ENCODE results near the gene SLC52A1.
"Not testable (repeated sequence)": the region's sequence is repeated elsewhere in the genome, so short reads cannot be mapped to it uniquely, and the experiment has no call there.

The SLC52A1 gene

GRCh38 chr17:5035315-5035714 is at the start of gene SLC52A1:
Gene SLC52A1 (minus strand): TSS chr17:5035426. CDS start chr17:5034606, 820 bp downstream.
- no peak for DNase-seq

GRCh38 chr17:5080591-5080990 is 45.4 kb upstream of the SLC52A1 start:
- DNase-seq, result no peak

- peak; percentile 86 for DNase-seq
Observed at GRCh38 chr17:5078106-5079028, 43.1 kb upstream of the SLC52A1 start, which contains the start of gene ZFP3. Gene ZFP3 (plus strand): TSS chr17:5078467. CDS start chr17:5091505, 13,038 bp downstream.

- no peak for DNase-seq
Observed at GRCh38 chr17:5077781-5078105, 42.5 kb upstream of the SLC52A1 start.

GRCh38 chr17:5077275-5077674 is 42.0 kb upstream of the SLC52A1 start:
- DNase-seq, result not testable (repeated sequence)

- DNase-seq, result not testable (repeated sequence)
Observed at GRCh38 chr17:5075472-5075871, 40.2 kb upstream of the SLC52A1 start.

- no peak for DNase-seq
Observed at GRCh38 chr17:5069724-5070123, 34.5 kb upstream of the SLC52A1 start.

- no peak for DNase-seq
Observed at GRCh38 chr17:5068236-5068635, 33.0 kb upstream of the SLC52A1 start.

- no peak for DNase-seq
Observed at GRCh38 chr17:5065227-5065744, 30.1 kb upstream of the SLC52A1 start.

- DNase-seq, result no peak
Observed at GRCh38 chr17:5055543-5055942, 20.3 kb upstream of the SLC52A1 start.

GRCh38 chr17:5050278-5050677 is 15.1 kb upstream of the SLC52A1 start:
- no peak for DNase-seq

- DNase-seq, result no peak
Observed at GRCh38 chr17:5049314-5049841, 14.2 kb upstream of the SLC52A1 start.

GRCh38 chr17:5047446-5047845 is 12.2 kb upstream of the SLC52A1 start:
- DNase-seq, result no peak

- DNase-seq, result no peak
Observed at GRCh38 chr17:5045496-5045895, 10.3 kb upstream of the SLC52A1 start.

GRCh38 chr17:5044630-5045029 is 9.4 kb upstream of the SLC52A1 start:
- DNase-seq, result no peak

GRCh38 chr17:5043524-5043923 is 8.3 kb upstream of the SLC52A1 start:
- DNase-seq, result no peak

GRCh38 chr17:5042157-5043022 is 7.2 kb upstream of the SLC52A1 start:
- DNase-seq, result no peak

GRCh38 chr17:5034651-5035050 is 575 bp downstream of the SLC52A1 start:
- no peak for DNase-seq

- no peak for DNase-seq
Observed at GRCh38 chr17:5034063-5034462, 1.2 kb downstream of the SLC52A1 start.

GRCh38 chr17:5033352-5034015 is 1.7 kb downstream of the SLC52A1 start:
- DNase-seq, result no peak

GRCh38 chr17:5032865-5033264 is 2.4 kb downstream of the SLC52A1 start:
- no peak for DNase-seq

- peak; percentile 78 for DNase-seq
Observed at GRCh38 chr17:5031365-5032082, 3.7 kb downstream of the SLC52A1 start.
